Superior temporal gyrus (tissue), 1 donor: ENCODE measurements around the gene ATP6AP2.
A peak's percentile ranks its signal among the peaks of the same experiment; 100 is the strongest.
"Not testable (repeated sequence)": the region's sequence is repeated elsewhere in the genome, so short reads cannot be mapped to it uniquely, and the experiment has no call there.

Source experiments
- DNase-seq: peaks from one replicate; pipeline ENCODE4 v3.0.0-alpha.2; 2016; ENCODE audit errors: extremely low spot score

Gene ATP6AP2

GRCh38 chrX:40575411-40575810 is 5.4 kb upstream of the ATP6AP2 start:
- DNase-seq = peak; percentile 67

- DNase-seq = no peak
Measured at GRCh38 chrX:40576291-40576690, 4.5 kb upstream of the ATP6AP2 start.

- no peak for DNase-seq
Measured at GRCh38 chrX:40578039-40578695, 2.6 kb upstream of the ATP6AP2 start.

DNA sequence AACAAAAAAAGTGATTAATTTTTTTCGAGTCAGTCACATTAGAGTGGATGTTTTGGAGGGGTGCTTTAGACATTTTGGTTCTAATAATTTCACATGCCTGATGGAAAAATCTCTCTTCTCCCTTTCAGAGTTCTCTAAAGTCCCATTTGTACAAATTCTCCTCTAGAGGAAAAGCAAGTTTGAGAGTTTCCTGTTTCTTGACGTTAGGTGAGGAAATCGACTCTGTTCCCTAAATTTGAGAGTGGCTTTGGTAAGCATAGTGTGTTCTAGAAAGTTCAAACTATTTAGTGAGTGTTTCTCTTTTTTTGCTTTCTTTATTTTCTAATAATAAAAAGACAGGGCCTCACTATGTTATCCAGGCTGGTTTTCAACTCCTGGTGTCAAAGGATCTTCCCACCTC is 1.6 kb upstream of the ATP6AP2 start:
- no peak for DNase-seq

DNA sequence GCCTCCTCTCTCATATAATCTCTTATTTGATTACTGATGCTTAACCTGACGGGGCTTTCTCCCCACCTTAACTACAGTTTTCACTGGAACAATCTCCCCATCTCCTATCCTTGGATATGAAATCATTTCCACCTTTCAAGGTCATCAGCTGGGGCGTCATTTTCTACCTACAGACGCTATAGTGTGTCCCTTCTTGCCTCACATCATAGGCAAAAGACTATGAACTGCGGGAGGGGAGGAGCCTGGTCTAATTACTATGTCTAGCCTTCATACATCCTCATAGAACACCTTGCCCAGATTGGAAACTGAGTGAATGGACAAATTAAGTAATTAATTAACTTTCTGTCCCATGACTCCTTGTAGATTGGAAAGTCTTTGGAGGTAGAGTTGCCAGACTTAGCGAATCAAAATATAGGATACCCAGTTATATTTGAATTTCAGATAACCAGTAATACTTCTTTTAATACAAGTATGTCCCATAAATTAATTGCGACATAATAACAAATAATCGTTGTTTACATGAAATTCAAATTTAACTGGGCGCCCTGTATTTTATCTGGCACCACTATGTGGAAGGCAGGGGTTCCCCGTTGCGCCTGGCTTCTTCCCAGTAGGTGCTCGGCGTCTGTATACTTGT is 752 bp upstream of the ATP6AP2 start:
- DNase-seq = peak; percentile 8

DNA sequence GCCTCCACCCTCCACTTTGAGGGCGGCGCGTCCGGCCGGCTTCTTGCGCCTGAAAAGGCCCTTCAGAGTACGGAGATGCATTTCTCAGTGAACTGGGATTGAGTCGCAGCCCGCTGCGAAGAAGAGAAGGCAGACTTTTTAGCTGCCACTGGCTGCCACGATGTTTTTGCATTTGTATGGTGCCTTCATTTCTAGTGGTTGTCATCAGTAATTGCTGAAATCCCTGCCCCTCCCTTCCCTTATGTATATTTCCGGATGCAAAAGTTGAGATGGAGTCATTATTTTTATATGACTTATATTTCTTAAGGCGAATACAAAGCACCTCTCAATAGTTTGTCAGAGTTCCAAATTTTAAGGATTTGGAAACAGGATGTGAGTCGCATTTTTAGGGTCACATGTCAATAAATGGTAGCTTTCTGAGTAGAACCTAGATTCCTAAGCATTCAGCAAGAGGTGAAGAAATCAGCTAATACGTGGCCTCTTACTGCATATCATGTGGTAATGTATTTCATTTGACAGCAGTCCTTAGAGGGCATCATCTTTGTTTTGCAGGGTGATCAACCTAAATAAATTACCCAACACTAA is 658 bp downstream of the ATP6AP2 start:
- no peak for DNase-seq

DNA sequence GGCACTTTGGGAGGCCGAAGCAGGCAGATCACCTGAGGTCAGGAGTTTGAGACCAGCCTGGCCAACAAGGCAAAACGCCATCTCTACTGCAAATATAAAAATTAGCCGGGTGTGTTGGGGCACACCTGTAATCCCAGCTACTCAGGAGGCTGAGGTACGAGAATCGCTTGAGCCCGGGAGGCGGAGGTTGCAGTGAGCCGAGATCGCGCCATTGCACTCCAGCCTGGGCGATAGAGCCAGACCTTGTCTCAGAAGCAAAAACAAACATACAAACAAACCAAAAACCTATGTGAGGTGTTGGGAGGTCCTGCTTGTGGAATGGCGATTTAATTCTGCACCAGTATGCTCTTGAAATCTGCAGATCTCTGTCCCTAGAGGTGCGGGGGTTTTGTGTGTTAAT is 1.4 kb downstream of the ATP6AP2 start:
- DNase-seq = not testable (repeated sequence)

DNA sequence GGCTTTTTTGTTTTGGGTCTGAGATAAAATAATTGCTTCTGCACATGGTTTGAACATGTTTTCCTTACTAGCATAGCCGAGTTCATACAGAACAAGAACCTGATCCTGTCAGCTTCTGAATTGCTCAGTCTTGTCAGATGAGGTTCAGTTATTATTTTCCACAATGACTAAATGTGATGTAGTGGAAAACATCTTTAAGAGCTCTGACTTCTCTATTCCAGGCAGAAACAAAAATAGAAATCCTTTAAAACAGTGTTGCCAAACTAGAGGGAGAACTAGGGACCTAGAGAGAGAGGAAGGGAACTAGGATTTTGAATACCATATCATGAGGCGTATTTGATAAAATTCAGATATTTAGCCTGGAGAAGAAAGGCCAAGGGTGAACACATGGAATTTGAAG is 2.0 kb downstream of the ATP6AP2 start:
- no peak for DNase-seq

DNA sequence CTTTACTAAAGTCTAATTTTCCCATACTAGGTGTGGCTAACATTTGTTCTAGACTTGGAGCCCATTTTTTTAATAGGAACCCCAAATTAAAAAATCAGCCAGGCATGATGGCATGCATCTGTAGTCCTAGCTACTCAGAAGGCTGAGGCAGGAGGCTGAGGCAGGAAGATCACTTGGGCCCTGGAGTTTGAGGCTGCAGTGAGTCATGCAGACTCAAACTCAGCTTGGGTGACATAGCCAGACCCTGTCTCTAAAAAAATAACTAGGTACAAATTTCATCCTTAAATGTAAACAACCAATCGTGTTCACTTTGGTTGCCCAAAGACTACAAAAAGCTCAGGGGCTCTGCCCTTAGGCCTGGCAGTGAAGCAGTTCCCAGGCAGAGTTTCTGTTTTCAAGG is 6.9 kb downstream of the ATP6AP2 start:
- not testable (repeated sequence) for DNase-seq

DNA sequence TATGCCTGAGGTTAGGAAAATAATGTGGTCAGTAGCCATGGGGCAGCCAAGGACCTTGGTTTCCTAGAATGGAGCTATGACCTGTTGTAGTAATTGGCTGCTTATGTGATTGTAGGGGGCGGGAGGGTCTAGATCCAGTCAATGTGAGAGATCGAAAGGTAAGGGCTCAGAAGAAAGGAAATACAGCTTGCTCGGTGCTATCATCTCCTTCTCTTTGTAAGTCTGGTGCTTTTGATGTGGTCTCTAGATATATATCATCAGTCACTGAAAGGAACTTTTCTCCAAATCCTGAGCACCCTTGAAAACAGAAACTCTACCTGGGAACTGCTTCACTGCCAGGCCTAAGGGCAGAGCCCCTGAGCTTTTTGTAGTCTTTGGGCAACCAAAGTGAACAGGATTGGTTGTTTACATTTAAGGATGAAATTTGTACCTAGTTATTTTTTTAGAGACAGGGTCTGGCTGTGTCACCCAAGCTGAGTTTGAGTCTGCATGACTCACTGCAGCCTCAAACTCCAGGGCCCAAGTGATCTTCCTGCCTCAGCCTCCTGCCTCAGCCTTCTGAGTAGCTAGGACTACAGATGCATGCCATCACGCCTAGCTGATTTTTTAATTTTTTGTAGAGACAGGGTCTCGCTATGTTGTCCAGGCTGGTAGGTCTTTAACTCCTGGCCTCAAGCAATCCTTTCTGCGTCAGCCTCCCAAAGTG is 9.0 kb downstream of the ATP6AP2 start:
- not testable (repeated sequence) for DNase-seq

DNA sequence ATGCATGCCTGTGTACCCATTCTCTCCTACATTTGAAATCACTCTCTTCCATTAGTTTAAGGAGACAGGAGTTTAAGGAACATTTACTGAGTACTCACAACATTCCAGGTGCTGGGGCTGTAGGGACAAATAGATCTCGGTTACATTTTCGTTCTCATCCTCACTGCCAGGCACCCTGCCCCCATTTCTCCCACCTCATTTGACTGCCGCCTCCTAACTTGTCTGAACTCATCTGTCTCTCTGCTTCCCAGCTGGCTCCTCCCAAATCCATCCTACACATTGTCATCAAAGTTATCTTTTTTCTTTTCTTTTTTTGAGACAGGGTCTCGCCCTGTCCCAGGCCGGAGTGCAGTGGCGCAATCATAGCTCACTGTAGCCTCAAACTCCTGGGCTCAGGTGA is 22.7 kb downstream of the ATP6AP2 start:
- DNase-seq = no peak

- DNase-seq = no peak
Measured at GRCh38 chrX:40607381-40607780, 26.6 kb downstream of the ATP6AP2 start.

GRCh38 chrX:40612511-40612910 is 31.7 kb downstream of the ATP6AP2 start:
- DNase-seq = no peak

DNA sequence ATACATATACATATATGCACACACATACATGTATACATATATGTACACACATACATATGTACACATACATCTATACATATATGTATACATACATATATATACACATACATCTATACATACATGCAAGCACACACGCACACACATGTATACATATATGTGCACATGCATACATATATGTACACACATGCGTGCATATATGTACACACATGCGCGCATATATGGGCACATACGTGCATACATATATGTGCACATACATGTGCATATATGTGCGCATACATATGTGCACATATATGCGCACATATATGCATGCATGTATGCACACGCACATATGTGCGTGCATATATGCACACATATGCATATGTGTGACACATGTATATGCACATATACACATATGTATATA is 35.2 kb downstream of the ATP6AP2 start:
- DNase-seq = no peak

DNA sequence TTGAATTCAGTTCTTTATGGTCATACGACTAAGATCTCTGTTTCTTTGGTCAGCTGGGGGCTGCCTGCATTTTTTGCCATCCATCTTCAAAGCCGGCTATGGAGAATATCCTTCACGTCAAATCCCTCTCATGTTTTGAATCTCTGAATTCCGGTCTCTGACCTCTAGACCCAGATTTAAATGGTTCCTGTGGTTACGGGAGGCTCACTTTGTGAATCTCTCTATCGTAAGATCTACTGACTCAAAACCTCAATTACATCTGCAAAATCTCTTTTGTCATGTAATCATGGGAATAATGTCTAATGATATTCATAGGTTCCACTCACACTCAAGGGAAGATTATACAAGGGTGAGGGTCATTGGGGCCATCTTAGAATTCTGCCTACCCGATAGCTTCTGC is 36.8 kb downstream of the ATP6AP2 start:
- no peak for DNase-seq

GRCh38 chrX:40622479-40623138 is 41.8 kb downstream of the ATP6AP2 start:
- no peak for DNase-seq

DNA sequence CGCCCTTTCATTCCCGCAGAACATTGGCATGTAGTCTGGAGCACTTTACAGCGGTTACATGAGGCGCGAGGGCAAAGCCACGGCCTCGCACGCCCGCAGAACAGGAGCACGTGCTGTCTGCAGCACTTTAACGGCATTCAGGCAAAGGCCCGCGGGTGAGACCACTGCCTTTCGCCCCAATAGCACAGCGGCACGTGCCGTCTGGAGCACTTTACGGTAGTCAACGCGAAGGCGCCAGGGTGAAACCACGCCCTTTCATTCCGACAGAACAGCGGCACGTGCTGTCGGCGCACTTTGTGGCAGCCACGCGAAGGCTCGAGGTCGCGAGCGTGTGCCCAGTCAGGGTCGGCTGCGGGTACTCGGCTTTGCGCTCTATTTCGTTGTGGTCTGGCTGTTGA is 42.4 kb downstream of the ATP6AP2 start, which contains the start of gene MPC1L:
TSS of gene MPC1L (plus strand) at position 290 of the 398 bp plus-strand sequence. CDS start 138 bp downstream, outside the sequence.
- DNase-seq = no peak

DNA sequence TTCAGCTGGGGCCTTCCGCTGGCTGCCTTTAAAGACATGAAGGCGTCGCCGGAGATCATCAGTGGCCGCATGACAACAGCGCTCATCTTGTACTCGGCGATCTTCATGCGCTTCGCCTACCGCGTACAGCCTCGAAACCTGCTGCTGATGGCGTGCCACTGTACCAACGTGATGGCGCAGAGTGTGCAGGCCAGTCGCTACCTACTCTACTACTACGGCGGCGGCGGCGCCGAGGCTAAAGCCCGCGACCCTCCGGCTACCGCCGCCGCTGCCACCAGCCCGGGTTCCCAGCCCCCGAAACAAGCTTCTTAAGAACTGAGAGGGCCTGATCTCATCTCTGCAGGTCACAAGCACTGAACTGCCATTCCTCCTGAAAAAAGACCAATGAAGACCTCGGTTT is 42.9 kb downstream of the ATP6AP2 start:
- no peak for DNase-seq

GRCh38 chrX:40625294-40625693 is 44.5 kb downstream of the ATP6AP2 start:
- DNase-seq = no peak

DNA sequence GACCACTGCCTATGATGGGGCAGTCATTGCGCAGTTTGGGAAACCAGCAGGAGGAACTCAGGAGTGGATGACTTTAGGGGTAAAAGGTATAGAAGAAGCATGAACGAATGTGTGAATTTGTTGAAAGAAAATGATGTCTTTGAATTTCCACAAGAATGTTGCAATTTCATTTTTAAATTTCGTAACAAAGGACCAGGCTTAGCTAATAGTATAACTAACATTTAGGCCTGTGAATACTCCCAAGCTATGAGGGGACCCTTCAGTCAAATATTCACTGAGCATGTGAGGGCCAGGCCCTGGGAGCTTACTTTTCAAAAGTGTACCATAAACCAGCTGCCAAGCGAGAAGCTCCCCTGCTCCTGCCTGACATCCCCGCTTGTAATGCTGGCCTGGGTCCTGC is 47.7 kb downstream of the ATP6AP2 start:
- no peak for DNase-seq

DNA sequence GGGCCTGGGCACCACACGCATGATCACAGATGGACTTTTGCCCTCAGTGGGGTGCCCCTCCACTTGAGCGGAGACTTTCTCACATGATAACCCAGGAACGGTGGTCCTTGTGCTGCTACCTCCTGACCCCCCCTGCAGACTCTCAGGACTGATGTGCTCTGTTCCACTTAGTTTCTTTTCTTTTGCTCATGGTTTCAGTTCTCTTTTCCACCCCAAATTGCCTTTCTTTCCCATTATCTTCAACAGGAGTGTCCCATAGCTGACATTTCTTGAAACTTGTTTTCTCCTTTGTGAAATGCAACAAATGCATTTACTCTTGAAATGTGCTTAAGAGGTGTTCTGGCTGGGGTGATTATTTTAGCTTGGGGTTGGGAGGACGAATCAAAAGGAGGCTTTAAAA is 51.4 kb downstream of the ATP6AP2 start:
- DNase-seq = no peak

- DNase-seq = no peak
Measured at GRCh38 chrX:40637687-40638086, 56.9 kb downstream of the ATP6AP2 start.
